ENCODE data around the gene ABCG1. TPM values are rescaled to one million over a fixed set of nuclear protein-coding genes. Genes with fewer than 3 reads are reported as not detected.

The ABCG1 gene
- total and polyA plus RNA-seq, 2 experiments from 2014 or later: 1.3 to 4.4 TPM

DNA sequence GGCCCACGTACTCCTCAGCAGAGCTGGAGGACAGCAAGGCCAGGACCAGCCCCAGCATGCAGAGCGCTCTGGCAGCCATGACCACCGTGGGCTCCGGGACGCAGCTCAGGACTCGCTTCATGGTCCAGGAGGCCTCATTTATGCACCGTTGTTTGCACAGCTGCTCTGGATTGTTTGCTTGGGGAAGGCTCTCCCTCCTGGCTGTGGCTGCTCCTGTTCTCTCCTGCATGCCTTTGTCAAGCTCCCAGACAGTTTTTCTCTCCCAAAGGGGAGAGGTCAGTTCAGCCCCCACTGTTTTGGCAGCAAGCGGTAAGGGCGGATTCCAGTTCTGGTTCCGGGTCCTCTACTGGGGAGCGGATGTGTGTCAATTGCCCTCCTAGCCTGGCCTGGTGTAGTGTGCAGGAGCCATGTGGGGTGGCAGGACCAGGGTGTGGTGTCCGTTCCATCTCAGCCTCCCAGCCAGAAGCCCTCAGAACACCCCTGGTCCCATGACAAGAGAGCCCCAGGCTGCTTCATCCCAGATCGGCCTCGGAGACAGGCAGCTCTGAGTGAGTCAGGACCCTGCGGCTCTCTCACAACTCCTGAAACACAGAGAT, 96.5 kb downstream of the ABCG1 start, which contains the start of gene TFF3:
Gene TFF3 (minus strand): TSS at position 114 of the 596 bp plus-strand sequence. CDS start 35 bp downstream, at position 79.
- ATAC-seq (peak; percentile 8; the same call in 1 of the 3 replicates), DNase-seq (ENCODE audit: low spot score) (no peak)
- Histone ChIP-seq H3K27ac (ENCODE audit: low read depth) (no peak within 1 kb of the TSS), H3F3A (replicated peaks; ENCODE audit: low read depth) (no peaks in the 10 kb centered on the region), H3K4me3 (no peak within 1 kb of the TSS), H2AFZ (no peak within 1 kb of the TSS), H3K4me2 (no peak within 1 kb of the TSS), H3K9me2 (ENCODE audit: insufficient read depth) (no peaks in the 10 kb centered on the region), H3K4me1 (ENCODE audit: insufficient read depth) (peaks cover 11% of the 10 kb centered on the region; the same call in 1 of the 2 replicates), H3K27me3 (ENCODE audit: insufficient read depth) (no peaks in the 10 kb centered on the region), H3K36me3 (ENCODE audit: insufficient read depth) (no peaks in the 10 kb centered on the region), H3K79me2 (replicated peaks; ENCODE audit: insufficient read depth) (no peaks in the 10 kb centered on the region), H4K20me1 (replicated peaks; ENCODE audit: insufficient read depth) (no peaks in the 10 kb centered on the region)
- H3K4me1 Mint-ChIP-seq: peaks cover 44% of the 10 kb centered on the region
- H3K36me3 Mint-ChIP-seq (ENCODE audit: low read depth): no peaks in the 10 kb centered on the region
- H3K4me3 Mint-ChIP-seq: no peak within 1 kb of the TSS
- no peak within 1 kb of the TSS for H3K27ac Mint-ChIP-seq
- TF ChIP-seq, protein P1, sequence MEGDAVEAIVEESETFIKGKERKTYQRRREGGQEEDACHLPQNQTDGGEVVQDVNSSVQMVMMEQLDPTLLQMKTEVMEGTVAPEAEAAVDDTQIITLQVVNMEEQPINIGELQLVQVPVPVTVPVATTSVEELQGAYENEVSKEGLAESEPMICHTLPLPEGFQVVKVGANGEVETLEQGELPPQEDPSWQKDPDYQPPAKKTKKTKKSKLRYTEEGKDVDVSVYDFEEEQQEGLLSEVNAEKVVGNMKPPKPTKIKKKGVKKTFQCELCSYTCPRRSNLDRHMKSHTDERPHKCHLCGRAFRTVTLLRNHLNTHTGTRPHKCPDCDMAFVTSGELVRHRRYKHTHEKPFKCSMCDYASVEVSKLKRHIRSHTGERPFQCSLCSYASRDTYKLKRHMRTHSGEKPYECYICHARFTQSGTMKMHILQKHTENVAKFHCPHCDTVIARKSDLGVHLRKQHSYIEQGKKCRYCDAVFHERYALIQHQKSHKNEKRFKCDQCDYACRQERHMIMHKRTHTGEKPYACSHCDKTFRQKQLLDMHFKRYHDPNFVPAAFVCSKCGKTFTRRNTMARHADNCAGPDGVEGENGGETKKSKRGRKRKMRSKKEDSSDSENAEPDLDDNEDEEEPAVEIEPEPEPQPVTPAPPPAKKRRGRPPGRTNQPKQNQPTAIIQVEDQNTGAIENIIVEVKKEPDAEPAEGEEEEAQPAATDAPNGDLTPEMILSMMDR (conservative IDR thresholded peaks at IDR 0.05; ENCODE audit: low read depth in 2 of 2): no peak
- TF ChIP-seq JUNB (IDR thresholded peaks at IDR 0.05; ENCODE audit: unreplicated experiment) (no peak), EZH2phosphoT487 (IDR thresholded peaks at IDR 0.05; ENCODE audit: unreplicated experiment) (no peak), EZH2 (IDR thresholded peaks at IDR 0.05; ENCODE audit: low read depth, unreplicated experiment) (no peak), CREB1 (CRISPR knock-in tag; IDR thresholded peaks at IDR 0.05; ENCODE audit: low read depth) (no peak), ZNF114 (CRISPR knock-in tag; IDR thresholded peaks at IDR 0.05) (no peak), ZNF331 (CRISPR knock-in tag; IDR thresholded peaks at IDR 0.05; ENCODE audit: low read depth) (no peak), POLR2AphosphoS5 (IDR thresholded peaks at IDR 0.05; ENCODE audit: low read depth) (no peak), STAT1 (IDR thresholded peaks at IDR 0.05; ENCODE audit: unreplicated experiment) (no peak), NANOG (IDR thresholded peaks at IDR 0.05; ENCODE audit: borderline replicate concordance) (no peak)
- TF ChIP-seq, protein P2, sequence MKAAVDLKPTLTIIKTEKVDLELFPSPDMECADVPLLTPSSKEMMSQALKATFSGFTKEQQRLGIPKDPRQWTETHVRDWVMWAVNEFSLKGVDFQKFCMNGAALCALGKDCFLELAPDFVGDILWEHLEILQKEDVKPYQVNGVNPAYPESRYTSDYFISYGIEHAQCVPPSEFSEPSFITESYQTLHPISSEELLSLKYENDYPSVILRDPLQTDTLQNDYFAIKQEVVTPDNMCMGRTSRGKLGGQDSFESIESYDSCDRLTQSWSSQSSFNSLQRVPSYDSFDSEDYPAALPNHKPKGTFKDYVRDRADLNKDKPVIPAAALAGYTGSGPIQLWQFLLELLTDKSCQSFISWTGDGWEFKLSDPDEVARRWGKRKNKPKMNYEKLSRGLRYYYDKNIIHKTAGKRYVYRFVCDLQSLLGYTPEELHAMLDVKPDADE (IDR thresholded peaks at IDR 0.05): no peak
- TF ChIP-seq, protein P3, sequence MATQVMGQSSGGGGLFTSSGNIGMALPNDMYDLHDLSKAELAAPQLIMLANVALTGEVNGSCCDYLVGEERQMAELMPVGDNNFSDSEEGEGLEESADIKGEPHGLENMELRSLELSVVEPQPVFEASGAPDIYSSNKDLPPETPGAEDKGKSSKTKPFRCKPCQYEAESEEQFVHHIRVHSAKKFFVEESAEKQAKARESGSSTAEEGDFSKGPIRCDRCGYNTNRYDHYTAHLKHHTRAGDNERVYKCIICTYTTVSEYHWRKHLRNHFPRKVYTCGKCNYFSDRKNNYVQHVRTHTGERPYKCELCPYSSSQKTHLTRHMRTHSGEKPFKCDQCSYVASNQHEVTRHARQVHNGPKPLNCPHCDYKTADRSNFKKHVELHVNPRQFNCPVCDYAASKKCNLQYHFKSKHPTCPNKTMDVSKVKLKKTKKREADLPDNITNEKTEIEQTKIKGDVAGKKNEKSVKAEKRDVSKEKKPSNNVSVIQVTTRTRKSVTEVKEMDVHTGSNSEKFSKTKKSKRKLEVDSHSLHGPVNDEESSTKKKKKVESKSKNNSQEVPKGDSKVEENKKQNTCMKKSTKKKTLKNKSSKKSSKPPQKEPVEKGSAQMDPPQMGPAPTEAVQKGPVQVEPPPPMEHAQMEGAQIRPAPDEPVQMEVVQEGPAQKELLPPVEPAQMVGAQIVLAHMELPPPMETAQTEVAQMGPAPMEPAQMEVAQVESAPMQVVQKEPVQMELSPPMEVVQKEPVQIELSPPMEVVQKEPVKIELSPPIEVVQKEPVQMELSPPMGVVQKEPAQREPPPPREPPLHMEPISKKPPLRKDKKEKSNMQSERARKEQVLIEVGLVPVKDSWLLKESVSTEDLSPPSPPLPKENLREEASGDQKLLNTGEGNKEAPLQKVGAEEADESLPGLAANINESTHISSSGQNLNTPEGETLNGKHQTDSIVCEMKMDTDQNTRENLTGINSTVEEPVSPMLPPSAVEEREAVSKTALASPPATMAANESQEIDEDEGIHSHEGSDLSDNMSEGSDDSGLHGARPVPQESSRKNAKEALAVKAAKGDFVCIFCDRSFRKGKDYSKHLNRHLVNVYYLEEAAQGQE (IDR thresholded peaks at IDR 0.05; ENCODE audit: unreplicated experiment): no peak
- TF ChIP-seq, protein P4, sequence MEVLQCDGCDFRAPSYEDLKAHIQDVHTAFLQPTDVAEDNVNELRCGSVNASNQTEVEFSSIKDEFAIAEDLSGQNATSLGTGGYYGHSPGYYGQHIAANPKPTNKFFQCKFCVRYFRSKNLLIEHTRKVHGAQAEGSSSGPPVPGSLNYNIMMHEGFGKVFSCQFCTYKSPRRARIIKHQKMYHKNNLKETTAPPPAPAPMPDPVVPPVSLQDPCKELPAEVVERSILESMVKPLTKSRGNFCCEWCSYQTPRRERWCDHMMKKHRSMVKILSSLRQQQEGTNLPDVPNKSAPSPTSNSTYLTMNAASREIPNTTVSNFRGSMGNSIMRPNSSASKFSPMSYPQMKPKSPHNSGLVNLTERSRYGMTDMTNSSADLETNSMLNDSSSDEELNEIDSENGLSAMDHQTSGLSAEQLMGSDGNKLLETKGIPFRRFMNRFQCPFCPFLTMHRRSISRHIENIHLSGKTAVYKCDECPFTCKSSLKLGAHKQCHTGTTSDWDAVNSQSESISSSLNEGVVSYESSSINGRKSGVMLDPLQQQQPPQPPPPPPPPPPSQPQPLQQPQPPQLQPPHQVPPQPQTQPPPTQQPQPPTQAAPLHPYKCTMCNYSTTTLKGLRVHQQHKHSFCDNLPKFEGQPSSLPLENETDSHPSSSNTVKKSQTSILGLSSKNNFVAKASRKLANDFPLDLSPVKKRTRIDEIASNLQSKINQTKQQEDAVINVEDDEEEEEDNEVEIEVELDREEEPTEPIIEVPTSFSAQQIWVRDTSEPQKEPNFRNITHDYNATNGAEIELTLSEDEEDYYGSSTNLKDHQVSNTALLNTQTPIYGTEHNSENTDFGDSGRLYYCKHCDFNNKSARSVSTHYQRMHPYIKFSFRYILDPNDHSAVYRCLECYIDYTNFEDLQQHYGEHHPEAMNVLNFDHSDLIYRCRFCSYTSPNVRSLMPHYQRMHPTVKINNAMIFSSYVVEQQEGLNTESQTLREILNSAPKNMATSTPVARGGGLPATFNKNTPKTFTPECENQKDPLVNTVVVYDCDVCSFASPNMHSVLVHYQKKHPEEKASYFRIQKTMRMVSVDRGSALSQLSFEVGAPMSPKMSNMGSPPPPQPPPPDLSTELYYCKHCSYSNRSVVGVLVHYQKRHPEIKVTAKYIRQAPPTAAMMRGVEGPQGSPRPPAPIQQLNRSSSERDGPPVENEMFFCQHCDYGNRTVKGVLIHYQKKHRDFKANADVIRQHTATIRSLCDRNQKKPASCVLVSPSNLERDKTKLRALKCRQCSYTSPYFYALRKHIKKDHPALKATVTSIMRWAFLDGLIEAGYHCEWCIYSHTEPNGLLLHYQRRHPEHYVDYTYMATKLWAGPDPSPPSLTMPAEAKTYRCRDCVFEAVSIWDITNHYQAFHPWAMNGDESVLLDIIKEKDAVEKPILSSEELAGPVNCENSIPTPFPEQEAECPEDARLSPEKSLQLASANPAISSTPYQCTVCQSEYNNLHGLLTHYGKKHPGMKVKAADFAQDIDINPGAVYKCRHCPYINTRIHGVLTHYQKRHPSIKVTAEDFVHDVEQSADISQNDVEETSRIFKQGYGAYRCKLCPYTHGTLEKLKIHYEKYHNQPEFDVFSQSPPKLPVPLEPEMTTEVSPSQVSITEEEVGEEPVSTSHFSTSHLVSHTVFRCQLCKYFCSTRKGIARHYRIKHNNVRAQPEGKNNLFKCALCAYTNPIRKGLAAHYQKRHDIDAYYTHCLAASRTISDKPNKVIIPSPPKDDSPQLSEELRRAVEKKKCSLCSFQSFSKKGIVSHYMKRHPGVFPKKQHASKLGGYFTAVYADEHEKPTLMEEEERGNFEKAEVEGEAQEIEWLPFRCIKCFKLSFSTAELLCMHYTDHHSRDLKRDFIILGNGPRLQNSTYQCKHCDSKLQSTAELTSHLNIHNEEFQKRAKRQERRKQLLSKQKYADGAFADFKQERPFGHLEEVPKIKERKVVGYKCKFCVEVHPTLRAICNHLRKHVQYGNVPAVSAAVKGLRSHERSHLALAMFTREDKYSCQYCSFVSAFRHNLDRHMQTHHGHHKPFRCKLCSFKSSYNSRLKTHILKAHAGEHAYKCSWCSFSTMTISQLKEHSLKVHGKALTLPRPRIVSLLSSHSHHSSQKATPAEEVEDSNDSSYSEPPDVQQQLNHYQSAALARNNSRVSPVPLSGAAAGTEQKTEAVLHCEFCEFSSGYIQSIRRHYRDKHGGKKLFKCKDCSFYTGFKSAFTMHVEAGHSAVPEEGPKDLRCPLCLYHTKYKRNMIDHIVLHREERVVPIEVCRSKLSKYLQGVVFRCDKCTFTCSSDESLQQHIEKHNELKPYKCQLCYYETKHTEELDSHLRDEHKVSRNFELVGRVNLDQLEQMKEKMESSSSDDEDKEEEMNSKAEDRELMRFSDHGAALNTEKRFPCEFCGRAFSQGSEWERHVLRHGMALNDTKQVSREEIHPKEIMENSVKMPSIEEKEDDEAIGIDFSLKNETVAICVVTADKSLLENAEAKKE (CRISPR knock-in tag; IDR thresholded peaks at IDR 0.05): no peak
- H3K9me3 Mint-ChIP-seq: no peaks in the 10 kb centered on the region
- H3K27me3 Mint-ChIP-seq (ENCODE audit: insufficient read depth, low read depth, poor library complexity): peaks cover 15% of the 10 kb centered on the region

All from GM23338 (cell line).